Measurements from ENCODE around the gene NDUFB3. TPM values are rescaled to one million over a fixed set of nuclear protein-coding genes. Genes with fewer than 3 reads are reported as not detected.
A peak's percentile ranks its signal among the peaks of the same experiment; 100 is the strongest.

NDUFB3 gene
- total and polyA plus RNA-seq, 2 experiments from 2014 or later = 34.3 to 230 TPM

GRCh38 chr2:201110615-201111014 lies 38.8 kb downstream of the NDUFB3 start (continued):
- no peak for TF ChIP-seq ZNF462 (CRISPR knock-in tag; IDR thresholded peaks at IDR 0.05)
- TF ChIP-seq ZNF331 (CRISPR knock-in tag; IDR thresholded peaks at IDR 0.05; ENCODE audit: low read depth) = no peak
- TF ChIP-seq ETS1 (IDR thresholded peaks at IDR 0.05) = no peak
- no peak for TF ChIP-seq STAT1 (IDR thresholded peaks at IDR 0.05; ENCODE audit: unreplicated experiment)
- TF ChIP-seq CTCF (conservative IDR thresholded peaks at IDR 0.05; ENCODE audit: low read depth in 2 of 2) = no peak

GRCh38 chr2:201111096-201111495 lies 39.3 kb downstream of the NDUFB3 start:
- Histone ChIP-seq H3K4me3 (no peak overlapping the region), H3K36me3 (ENCODE audit: insufficient read depth) (no peaks in the 10 kb centered on the region), H3K27ac (ENCODE audit: low read depth) (no peak overlapping the region), H4K20me1 (replicated peaks; ENCODE audit: insufficient read depth) (no peaks in the 10 kb centered on the region), H3K4me2 (peak overlapping the region; percentile 28; the same call in 1 of the 2 replicates), H3K9me2 (ENCODE audit: insufficient read depth) (no peaks in the 10 kb centered on the region), H2AFZ (no peak overlapping the region), H3K79me2 (replicated peaks; ENCODE audit: insufficient read depth) (no peaks in the 10 kb centered on the region), H3K4me1 (ENCODE audit: insufficient read depth) (peaks cover 6% of the 10 kb centered on the region; the same call in 1 of the 2 replicates), H3K27me3 (ENCODE audit: insufficient read depth) (no peaks in the 10 kb centered on the region), H3F3A (replicated peaks; ENCODE audit: low read depth) (peaks cover 4% of the 10 kb centered on the region; the same call in 1 of the 2 replicates)
- H3K4me1 Mint-ChIP-seq = peaks cover 11% of the 10 kb centered on the region
- H3K4me3 Mint-ChIP-seq = no peak overlapping the region
- no peak overlapping the region for H3K27ac Mint-ChIP-seq
- H3K9me3 Mint-ChIP-seq = peaks cover 13% of the 10 kb centered on the region
- peaks cover 12% of the 10 kb centered on the region for H3K27me3 Mint-ChIP-seq (ENCODE audit: insufficient read depth, low read depth, poor library complexity)
- H3K36me3 Mint-ChIP-seq (ENCODE audit: low read depth) = peaks cover 7% of the 10 kb centered on the region; the same call in 1 of the 3 replicates
- ATAC-seq (no peak), DNase-seq (ENCODE audit: low spot score) (no peak)
- TF ChIP-seq ZNF114 (CRISPR knock-in tag; IDR thresholded peaks at IDR 0.05) = no peak
- TF ChIP-seq EZH2 (IDR thresholded peaks at IDR 0.05; ENCODE audit: low read depth, unreplicated experiment) = no peak
- TF ChIP-seq CREB1 (CRISPR knock-in tag; IDR thresholded peaks at IDR 0.05; ENCODE audit: low read depth) = no peak
- no peak for TF ChIP-seq CTCF (conservative IDR thresholded peaks at IDR 0.05; ENCODE audit: low read depth in 2 of 2)
- no peak for TF ChIP-seq REST (IDR thresholded peaks at IDR 0.05; ENCODE audit: unreplicated experiment)
- TF ChIP-seq STAT1 (IDR thresholded peaks at IDR 0.05; ENCODE audit: unreplicated experiment) = no peak

Data from GM23338 (cell line).